Measurements from ENCODE around the gene MKRN2OS.

GRCh38 chr3:12579456-12579855 lies 34.2 kb upstream of the MKRN2OS start:
- TF ChIP-seq CTCF (conservative IDR thresholded peaks at IDR 0.05; ENCODE audit: low read length): no peak
- TF ChIP-seq EZH2phosphoT487 (IDR thresholded peaks at IDR 0.05; ENCODE audit: borderline replicate concordance): no peak
